Transverse colon (tissue), 3 donors: ENCODE results near the gene DYRK3.
A peak's percentile ranks its signal among the peaks of the same experiment; 100 is the strongest.

Experiments
- CTCF ChIP-seq, 5 experiments: fragments of 200-600 bp in 3 of 5; fragments of 450-650 bp in 2 of 5; sonication (generic) in 3 of 5; IDR thresholded peaks; 1 replicate in 2 of 5; 2 replicates in 3 of 5; pipeline ENCODE4 v1.5.1; 2016 to 2017; ENCODE audit warnings: antibody characterized with exemption in 5 of 5, inconsistent platforms in 3 of 5, mild to moderate bottlenecking in 2 of 5, moderate library complexity in 1 of 5
- POLR2A ChIP-seq: fragments of 450-650 bp; IDR thresholded peaks from one replicate; pipeline ENCODE4 v1.6.1; 2016; ENCODE audit warnings: antibody characterized with exemption, mild to moderate bottlenecking, moderate library complexity

GRCh38 chr1:206663832-206664652 lies 28.7 kb downstream of the DYRK3 start:
- TF ChIP-seq POLR2A (no peak), CTCF (IDR thresholded peaks at IDR 0.05) (peak; percentile 88 to 94 (median 91))
